Epithelial cell of proximal tubule (primary cell): ENCODE results near the gene PCTP. TPM values are rescaled to one million over a fixed set of nuclear protein-coding genes. Genes with fewer than 3 reads are reported as not detected.
A peak's percentile ranks its signal among the peaks of the same experiment; 100 is the strongest.

Experiments used
- DNase-seq: peaks from one replicate; pipeline ENCODE4 v3.0.0-alpha.2; 2011; ENCODE audit warnings: low read depth
- H3K4me3 ChIP-seq: 2 replicates; pipeline ENCODE4 v1.5.1; 2011; ENCODE audit warnings: low read depth, mild to moderate bottlenecking, low read length
- CTCF ChIP-seq: conservative IDR thresholded peaks from 2 replicates; pipeline ENCODE4 v1.5.1; 2012; ENCODE audit warnings: low read depth, mild to moderate bottlenecking, low read length
- total RNA-seq: library from RNA; depleted of rRNA; stranded (reverse); fragments of >200 nt; gene quantifications from 2 replicates; pipeline ENCODE4 v1.2.3, GENCODE V29; 2015

Gene PCTP
- total RNA-seq, 1 donor from 2014 or later, result 11.4 TPM

GRCh38 chr17:55734128-55734781 lies 16.6 kb upstream of the PCTP start:
- TF ChIP-seq CTCF, result no peak
- DNase-seq, result no peak

GRCh38 chr17:55735731-55736405 lies 15.0 kb upstream of the PCTP start:
- no peak for DNase-seq
- H3K4me3 ChIP-seq, result no peak overlapping the region
- TF ChIP-seq CTCF, result peak; percentile 79

More at GRCh38 chr17:55734128-55734781, 16.6 kb upstream of the PCTP start:
- no peak overlapping the region for H3K4me3 ChIP-seq

GRCh38 chr17:55737976-55738501 lies 12.8 kb upstream of the PCTP start:
- no peak overlapping the region for H3K4me3 ChIP-seq
- no peak for DNase-seq
- no peak for TF ChIP-seq CTCF

GRCh38 chr17:55740511-55741355 lies 10.1 kb upstream of the PCTP start:
- no peak for TF ChIP-seq CTCF
- H3K4me3 ChIP-seq, result no peak overlapping the region
- DNase-seq, result no peak

GRCh38 chr17:55741356-55741700 lies 9.5 kb upstream of the PCTP start:
- TF ChIP-seq CTCF, result no peak

GRCh38 chr17:55742272-55743102 lies 8.4 kb upstream of the PCTP start:
- no peak for DNase-seq
- no peak overlapping the region for H3K4me3 ChIP-seq
- no peak for TF ChIP-seq CTCF

More at GRCh38 chr17:55741356-55741700, 9.5 kb upstream of the PCTP start:
- H3K4me3 ChIP-seq, result no peak overlapping the region
- no peak for DNase-seq
